ENCODE results near the gene TTN.
A peak's percentile ranks its signal among the peaks of the same experiment; 100 is the strongest.

The TTN gene

GRCh38 chr2:178512484-178512883, 294.7 kb downstream of the TTN start:
- Histone ChIP-seq H3K4me1 (ENCODE audit: control insufficient read depth, insufficient read depth, low read length, unreplicated experiment) (peaks cover 20% of the 10 kb centered on the region), H2AFZ (ENCODE audit: low read length, unreplicated experiment) (no peak overlapping the region), H3K79me2 (ENCODE audit: control insufficient read depth, insufficient read depth, low read length, unreplicated experiment) (no peaks in the 10 kb centered on the region), H3K27ac (ENCODE audit: low read depth, low read length) (peak overlapping the region; percentile 1; the same call in 1 of the 2 replicates), H3K27me3 (ENCODE audit: insufficient read depth, low read length) (no peaks in the 10 kb centered on the region), H3K4me3 (ENCODE audit: low read depth, low read length) (no peak overlapping the region), H3K36me3 (ENCODE audit: insufficient read depth, low read length) (no peaks in the 10 kb centered on the region)

DNA sequence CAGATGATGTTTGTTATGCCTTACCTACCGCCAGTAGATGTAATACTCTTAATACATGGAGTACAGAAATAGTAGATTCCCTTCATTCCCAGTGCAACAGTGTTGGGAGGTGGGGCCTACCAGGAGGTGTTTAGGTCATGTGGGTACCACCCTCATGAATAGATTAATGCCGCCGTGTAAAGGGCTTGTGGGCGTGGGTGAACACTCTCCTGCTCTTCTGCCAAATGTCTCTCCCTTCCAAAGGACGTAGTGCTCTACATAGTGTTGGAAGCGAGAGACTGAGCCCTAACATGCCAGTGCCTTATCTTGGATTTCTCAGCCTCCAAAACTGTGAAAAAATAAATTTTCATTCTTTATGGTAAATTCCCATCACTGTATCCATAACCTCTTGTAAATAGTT, 296.8 kb downstream of the TTN start:
- Histone ChIP-seq H3K4me1 (ENCODE audit: control insufficient read depth, insufficient read depth, low read length, unreplicated experiment) (peaks cover 20% of the 10 kb centered on the region), H2AFZ (ENCODE audit: low read length, unreplicated experiment) (no peak overlapping the region), H3K27me3 (ENCODE audit: insufficient read depth, low read length) (no peaks in the 10 kb centered on the region), H3K36me3 (ENCODE audit: insufficient read depth, low read length) (no peaks in the 10 kb centered on the region; the same call in 1 of the 2 replicates), H3K4me3 (ENCODE audit: low read depth, low read length) (no peak overlapping the region), H3K79me2 (ENCODE audit: control insufficient read depth, insufficient read depth, low read length, unreplicated experiment) (no peaks in the 10 kb centered on the region), H3K27ac (ENCODE audit: low read depth, low read length) (no peak overlapping the region)

DNA sequence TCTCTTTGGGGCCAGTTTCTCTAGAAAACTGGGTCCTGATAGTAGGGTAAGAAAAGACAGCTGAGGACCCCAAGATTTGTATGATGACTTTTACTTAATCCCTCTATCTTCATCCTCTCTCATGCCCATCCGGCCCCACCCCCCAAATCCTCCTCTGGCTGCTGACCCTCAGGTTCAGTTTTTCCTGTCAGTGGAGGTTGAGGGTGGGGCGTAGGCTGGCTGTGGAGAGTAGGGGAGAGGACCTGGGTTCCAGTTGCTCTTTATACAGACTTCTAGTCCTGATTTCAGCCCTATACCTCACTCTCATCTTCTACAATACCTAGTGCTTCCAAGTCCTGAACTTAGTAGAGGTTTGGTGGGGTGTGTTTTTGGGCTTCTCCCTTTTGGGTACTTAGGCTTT, 298.6 kb downstream of the TTN start:
- no peak overlapping the region for H2AFZ ChIP-seq (ENCODE audit: low read length, unreplicated experiment)
- peaks cover under 1% of the 10 kb centered on the region; the same call in 1 of the 2 replicates for H3K36me3 ChIP-seq (ENCODE audit: insufficient read depth, low read length)
- H3K27ac ChIP-seq (ENCODE audit: low read depth, low read length): no peak overlapping the region
- H3K79me2 ChIP-seq (ENCODE audit: control insufficient read depth, insufficient read depth, low read length, unreplicated experiment): no peaks in the 10 kb centered on the region
- no peak overlapping the region for H3K4me3 ChIP-seq (ENCODE audit: low read depth, low read length)
- peaks cover 3% of the 10 kb centered on the region for H3K4me1 ChIP-seq (ENCODE audit: control insufficient read depth, insufficient read depth, low read length, unreplicated experiment)
- H3K27me3 ChIP-seq (ENCODE audit: insufficient read depth, low read length): no peaks in the 10 kb centered on the region

DNA sequence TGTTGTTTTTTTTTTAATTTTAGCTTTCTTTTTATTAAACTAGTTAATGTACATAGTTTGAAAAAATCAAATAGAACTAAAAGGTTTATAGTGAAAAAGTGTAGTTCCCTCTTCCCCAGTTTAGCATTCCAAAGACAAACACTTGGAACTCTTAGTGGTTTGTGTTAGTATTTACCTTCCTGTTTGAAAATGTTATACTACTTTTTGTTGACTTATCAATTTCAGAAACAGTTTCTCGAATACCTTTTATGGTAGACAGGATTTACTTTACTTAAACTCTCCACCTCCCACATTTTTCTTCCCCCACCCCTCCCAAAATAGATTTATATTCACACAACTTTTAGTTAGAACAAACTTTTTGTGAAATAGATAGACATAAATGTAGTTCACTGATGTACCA, 300.3 kb downstream of the TTN start:
- Histone ChIP-seq H3K27ac (ENCODE audit: low read depth, low read length) (no peak overlapping the region), H2AFZ (ENCODE audit: low read length, unreplicated experiment) (no peak overlapping the region), H3K4me3 (ENCODE audit: low read depth, low read length) (no peak overlapping the region), H3K36me3 (ENCODE audit: insufficient read depth, low read length) (peaks cover 9% of the 10 kb centered on the region; the same call in 1 of the 2 replicates), H3K4me1 (ENCODE audit: control insufficient read depth, insufficient read depth, low read length, unreplicated experiment) (no peaks in the 10 kb centered on the region), H3K27me3 (ENCODE audit: insufficient read depth, low read length) (no peaks in the 10 kb centered on the region), H3K79me2 (ENCODE audit: control insufficient read depth, insufficient read depth, low read length, unreplicated experiment) (no peaks in the 10 kb centered on the region)

DNA sequence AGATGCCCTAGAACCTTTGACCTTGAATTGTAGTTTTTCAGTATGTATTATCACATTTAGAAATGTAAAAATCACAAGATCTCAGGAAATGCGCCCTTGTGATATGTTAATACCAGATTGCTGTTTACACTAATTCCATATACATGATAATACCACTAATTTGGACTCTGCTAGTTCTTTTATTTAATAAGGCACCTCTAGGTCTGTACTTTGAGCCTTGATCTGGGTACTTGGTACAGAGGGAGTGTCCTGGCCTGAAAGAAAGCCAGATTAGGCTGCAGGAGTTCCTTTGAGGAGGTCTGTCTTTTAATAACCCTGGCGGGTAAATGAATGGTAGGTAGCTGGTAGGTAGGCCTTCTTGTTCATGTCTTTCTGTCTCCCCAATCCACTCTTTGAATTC, 300.7 kb downstream of the TTN start:
- Histone ChIP-seq H3K27ac (ENCODE audit: low read depth, low read length) (no peak overlapping the region), H3K27me3 (ENCODE audit: insufficient read depth, low read length) (no peaks in the 10 kb centered on the region), H3K36me3 (ENCODE audit: insufficient read depth, low read length) (peaks cover 13% of the 10 kb centered on the region; the same call in 1 of the 2 replicates), H3K4me3 (ENCODE audit: low read depth, low read length) (no peak overlapping the region), H3K4me1 (ENCODE audit: control insufficient read depth, insufficient read depth, low read length, unreplicated experiment) (no peaks in the 10 kb centered on the region), H2AFZ (ENCODE audit: low read length, unreplicated experiment) (no peak overlapping the region), H3K79me2 (ENCODE audit: control insufficient read depth, insufficient read depth, low read length, unreplicated experiment) (no peaks in the 10 kb centered on the region)

GRCh38 chr2:178506101-178506500, 301.1 kb downstream of the TTN start:
- H3K79me2 ChIP-seq (ENCODE audit: control insufficient read depth, insufficient read depth, low read length, unreplicated experiment): no peaks in the 10 kb centered on the region
- no peak overlapping the region for H3K4me3 ChIP-seq (ENCODE audit: low read depth, low read length)
- H3K27me3 ChIP-seq (ENCODE audit: insufficient read depth, low read length): no peaks in the 10 kb centered on the region
- peaks cover 17% of the 10 kb centered on the region; the same call in 1 of the 2 replicates for H3K36me3 ChIP-seq (ENCODE audit: insufficient read depth, low read length)
- no peak overlapping the region for H2AFZ ChIP-seq (ENCODE audit: low read length, unreplicated experiment)
- H3K4me1 ChIP-seq (ENCODE audit: control insufficient read depth, insufficient read depth, low read length, unreplicated experiment): no peaks in the 10 kb centered on the region
- H3K27ac ChIP-seq (ENCODE audit: low read depth, low read length): no peak overlapping the region

DNA sequence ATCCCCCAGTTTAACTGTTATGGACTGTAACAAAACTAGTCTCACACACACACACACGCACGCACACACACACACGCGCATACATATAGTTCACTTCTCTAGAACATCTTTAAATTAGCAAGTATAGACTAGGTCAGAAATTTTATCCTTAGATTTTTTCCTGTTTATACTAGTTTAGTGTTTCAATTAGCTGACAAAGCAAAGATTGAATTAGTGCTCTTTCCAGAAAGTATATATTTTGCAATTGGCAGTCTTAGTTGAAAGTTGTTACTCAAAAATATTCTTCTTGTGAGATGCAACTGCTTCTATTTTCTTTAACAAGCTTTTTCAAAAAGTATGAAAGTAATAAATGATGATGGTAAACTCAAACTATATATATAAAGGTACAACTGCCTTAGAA, 304.5 kb downstream of the TTN start:
- Histone ChIP-seq H3K36me3 (ENCODE audit: insufficient read depth, low read length) (peaks cover 31% of the 10 kb centered on the region), H3K79me2 (ENCODE audit: control insufficient read depth, insufficient read depth, low read length, unreplicated experiment) (no peaks in the 10 kb centered on the region), H3K27ac (ENCODE audit: low read depth, low read length) (no peak overlapping the region), H3K4me1 (ENCODE audit: control insufficient read depth, insufficient read depth, low read length, unreplicated experiment) (no peaks in the 10 kb centered on the region), H2AFZ (ENCODE audit: low read length, unreplicated experiment) (no peak overlapping the region), H3K27me3 (ENCODE audit: insufficient read depth, low read length) (no peaks in the 10 kb centered on the region), H3K4me3 (ENCODE audit: low read depth, low read length) (no peak overlapping the region)

DNA sequence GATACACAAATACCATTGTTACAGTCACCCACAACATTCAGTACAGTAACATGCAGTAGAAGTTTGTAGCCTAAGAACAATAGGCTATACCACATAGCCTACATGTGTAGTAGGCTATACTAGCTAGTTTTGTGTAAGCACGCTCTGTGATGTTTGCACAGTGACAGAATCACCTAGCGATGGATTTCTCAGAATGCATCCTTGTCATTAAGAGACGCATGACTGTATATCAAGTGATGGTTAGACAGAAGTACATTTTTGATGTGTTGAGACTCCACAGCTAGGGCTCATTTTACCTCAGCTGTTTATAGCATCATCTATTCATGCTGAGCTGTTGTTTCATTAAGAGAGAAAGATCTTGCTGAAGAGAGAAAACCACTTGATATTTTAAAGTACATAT, 307.6 kb downstream of the TTN start:
- H3K27me3 ChIP-seq (ENCODE audit: insufficient read depth, low read length): no peaks in the 10 kb centered on the region
- peaks cover 36% of the 10 kb centered on the region for H3K36me3 ChIP-seq (ENCODE audit: insufficient read depth, low read length)
- H3K4me1 ChIP-seq (ENCODE audit: control insufficient read depth, insufficient read depth, low read length, unreplicated experiment): no peaks in the 10 kb centered on the region
- no peak overlapping the region for H2AFZ ChIP-seq (ENCODE audit: low read length, unreplicated experiment)
- no peaks in the 10 kb centered on the region for H3K79me2 ChIP-seq (ENCODE audit: control insufficient read depth, insufficient read depth, low read length, unreplicated experiment)
- H3K4me3 ChIP-seq (ENCODE audit: low read depth, low read length): no peak overlapping the region
- H3K27ac ChIP-seq (ENCODE audit: low read depth, low read length): no peak overlapping the region

DNA sequence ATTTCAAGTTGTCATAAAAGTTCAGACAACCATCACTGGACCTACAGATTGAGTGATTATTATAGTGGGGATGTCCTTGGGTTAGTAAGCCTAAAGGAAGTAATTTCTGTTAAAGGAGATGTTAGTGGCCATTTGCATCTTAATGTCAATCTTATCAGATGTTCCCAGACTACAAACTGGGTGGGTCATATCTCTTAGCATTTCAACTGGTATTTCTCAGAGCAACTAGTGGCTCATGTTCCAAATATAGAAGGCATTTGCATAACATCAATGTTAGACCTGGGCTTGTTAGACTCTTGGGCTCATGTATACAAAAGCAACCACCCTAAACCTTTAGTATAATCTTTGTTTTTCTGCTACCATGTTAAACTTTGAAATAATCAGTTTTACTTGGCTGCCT, 309.1 kb downstream of the TTN start:
- Histone ChIP-seq H3K36me3 (ENCODE audit: insufficient read depth, low read length) (peaks cover 43% of the 10 kb centered on the region), H3K27ac (ENCODE audit: low read depth, low read length) (no peak overlapping the region), H2AFZ (ENCODE audit: low read length, unreplicated experiment) (no peak overlapping the region), H3K27me3 (ENCODE audit: insufficient read depth, low read length) (no peaks in the 10 kb centered on the region), H3K79me2 (ENCODE audit: control insufficient read depth, insufficient read depth, low read length, unreplicated experiment) (no peaks in the 10 kb centered on the region), H3K4me3 (ENCODE audit: low read depth, low read length) (no peak overlapping the region), H3K4me1 (ENCODE audit: control insufficient read depth, insufficient read depth, low read length, unreplicated experiment) (no peaks in the 10 kb centered on the region)

DNA sequence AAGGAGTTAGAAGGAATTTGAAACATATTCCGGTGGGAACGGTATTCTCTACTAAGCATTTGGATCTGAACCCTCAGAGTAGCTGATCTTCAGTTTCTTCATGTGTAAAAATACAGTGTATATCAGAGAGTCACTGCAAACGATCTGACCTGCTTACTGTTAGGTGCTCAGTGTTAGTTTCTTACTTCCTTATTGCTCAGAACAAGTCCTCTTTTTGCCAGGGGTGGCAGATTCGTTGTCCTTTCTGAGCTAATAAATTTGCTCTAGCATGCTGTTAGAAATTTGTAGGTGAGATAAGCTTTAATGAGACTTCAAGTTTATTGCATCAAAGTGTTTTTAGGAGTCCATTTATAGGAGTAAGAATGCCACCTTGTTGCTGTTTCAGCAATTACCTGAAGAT, 311.2 kb downstream of the TTN start:
- no peaks in the 10 kb centered on the region for H3K4me1 ChIP-seq (ENCODE audit: control insufficient read depth, insufficient read depth, low read length, unreplicated experiment)
- no peaks in the 10 kb centered on the region for H3K79me2 ChIP-seq (ENCODE audit: control insufficient read depth, insufficient read depth, low read length, unreplicated experiment)
- H3K27ac ChIP-seq (ENCODE audit: low read depth, low read length): no peak overlapping the region
- H3K36me3 ChIP-seq (ENCODE audit: insufficient read depth, low read length): peaks cover 34% of the 10 kb centered on the region
- no peaks in the 10 kb centered on the region for H3K27me3 ChIP-seq (ENCODE audit: insufficient read depth, low read length)
- no peak overlapping the region for H3K4me3 ChIP-seq (ENCODE audit: low read depth, low read length)
- H2AFZ ChIP-seq (ENCODE audit: low read length, unreplicated experiment): no peak overlapping the region

- Histone ChIP-seq H3K27me3 (ENCODE audit: insufficient read depth, low read length) (no peaks in the 10 kb centered on the region), H2AFZ (ENCODE audit: low read length, unreplicated experiment) (no peak overlapping the region), H3K4me1 (ENCODE audit: control insufficient read depth, insufficient read depth, low read length, unreplicated experiment) (no peaks in the 10 kb centered on the region), H3K4me3 (ENCODE audit: low read depth, low read length) (no peak overlapping the region), H3K36me3 (ENCODE audit: insufficient read depth, low read length) (peaks cover 28% of the 10 kb centered on the region), H3K79me2 (ENCODE audit: control insufficient read depth, insufficient read depth, low read length, unreplicated experiment) (peaks cover 8% of the 10 kb centered on the region), H3K27ac (ENCODE audit: low read depth, low read length) (no peak overlapping the region)
These were observed 315.6 kb downstream of the TTN start for GRCh38 chr2:178491612-178492011.

Data from ACC112 (cell line).